GM23338 (cell line): ENCODE data around the gene ENPP1. TPM values are rescaled to one million over a fixed set of nuclear protein-coding genes. Genes with fewer than 3 reads are reported as not detected.

Experiments
- ATAC-seq: fragments of 200-7000 bp; cut with Tn5 transposase; 3 replicates; pipeline ENCODE4 v1.9.1; 2020
- DNase-seq: peaks from one replicate; pipeline ENCODE4 v3.0.0-alpha.2; 2015; ENCODE audit warnings: low spot score
- H2AFZ ChIP-seq: fragments of 200-600 bp; sonication (generic); 2 replicates; pipeline ENCODE4 v1.8.0; 2016; ENCODE audit warnings: antibody characterized with exemption, mild to moderate bottlenecking, moderate library complexity
- H3F3A ChIP-seq: fragments of 200-600 bp; sonication (generic); replicated peaks from 2 replicates; pipeline ENCODE4 v1.8.0; 2017; ENCODE audit warnings: antibody characterized with exemption, mixed run types, low read depth
- H3K27ac ChIP-seq: fragments of 200-600 bp; sonication (generic); 2 replicates; pipeline ENCODE4 v1.6.1; 2016; ENCODE audit warnings: low read depth
- H3K27me3 ChIP-seq: fragments of 200-600 bp; sonication (generic); 2 replicates; pipeline ENCODE4 v1.8.0; 2016; ENCODE audit warnings: mild to moderate bottlenecking, mixed run types, moderate library complexity; ENCODE audit not compliant: insufficient read depth
- H3K36me3 ChIP-seq: fragments of 200-600 bp; sonication (generic); 2 replicates; pipeline ENCODE4 v1.8.0; 2016; ENCODE audit warnings: mild to moderate bottlenecking; ENCODE audit not compliant: insufficient read depth
- H3K4me1 ChIP-seq: fragments of 200-600 bp; sonication (generic); 2 replicates; pipeline ENCODE4 v1.8.0; 2016; ENCODE audit warnings: mild to moderate bottlenecking, moderate library complexity; ENCODE audit not compliant: insufficient read depth
- H3K4me2 ChIP-seq: fragments of 200-600 bp; sonication (generic); 2 replicates; pipeline ENCODE4 v1.7.1; 2017; ENCODE audit warnings: mixed run types
- H3K4me3 ChIP-seq: fragments of 200-600 bp; sonication (generic); 2 replicates; pipeline ENCODE4 v1.6.1; 2016; ENCODE audit warnings: mixed run types
- H3K79me2 ChIP-seq: fragments of 200-600 bp; sonication (generic); replicated peaks from 2 replicates; pipeline ENCODE4 v1.8.0; 2017; ENCODE audit warnings: mild to moderate bottlenecking; ENCODE audit not compliant: insufficient read depth
- H3K9me2 ChIP-seq: fragments of 200-600 bp; sonication (generic); 2 replicates; pipeline ENCODE4 v1.8.0; 2017; ENCODE audit not compliant: insufficient read depth
- H4K20me1 ChIP-seq: fragments of 200-600 bp; sonication (generic); replicated peaks from 2 replicates; pipeline ENCODE4 v1.8.0; 2017; ENCODE audit warnings: mild to moderate bottlenecking; ENCODE audit not compliant: insufficient read depth
- H3K27ac Mint-ChIP-seq: 2 replicates; pipeline ENCODE4 v1.8.0; 2020; ENCODE audit warnings: inconsistent platforms, mild to moderate bottlenecking, moderate library complexity, mixed read lengths
- H3K27me3 Mint-ChIP-seq: 3 replicates; pipeline ENCODE4 v1.8.0; 2022; ENCODE audit warnings: low read depth, mild to moderate bottlenecking, moderate library complexity, mixed read lengths, inconsistent platforms; ENCODE audit not compliant: insufficient read depth, poor library complexity
- H3K36me3 Mint-ChIP-seq: 3 replicates; pipeline ENCODE4 v1.8.0; 2021; ENCODE audit warnings: low read depth, mild to moderate bottlenecking, inconsistent platforms, moderate library complexity, mixed read lengths
- H3K4me1 Mint-ChIP-seq: 3 replicates; pipeline ENCODE4 v1.8.0; 2020; ENCODE audit warnings: mild to moderate bottlenecking, inconsistent platforms, mixed read lengths
- H3K4me3 Mint-ChIP-seq: 3 replicates; pipeline ENCODE4 v1.8.0; 2021; ENCODE audit warnings: moderate library complexity, mild to moderate bottlenecking, inconsistent platforms, mixed read lengths
- H3K9me3 Mint-ChIP-seq: 3 replicates; pipeline ENCODE4 v1.8.0; 2020; ENCODE audit warnings: moderate library complexity, mild to moderate bottlenecking, inconsistent platforms, mixed read lengths
- CREB1 ChIP-seq: fragments of 250-450 bp; sonication (Bioruptor Pico); IDR thresholded peaks from 2 replicates; pipeline ENCODE4 v1.5.0; 2020; ENCODE audit warnings: low read depth, mild to moderate bottlenecking, moderate library complexity
- CTCF ChIP-seq, 2 experiments: fragments of 200-600 bp in 1 of 2; sonication (generic) in 1 of 2; conservative IDR thresholded peaks; 2 replicates each; pipeline versions ENCODE4 v1.5.1 to v1.6.1; 2016 to 2017; ENCODE audit warnings: antibody characterized with exemption in 2 of 2, low read depth in 2 of 2, mild to moderate bottlenecking in 2 of 2, moderate library complexity in 1 of 2
- EZH2phosphoT487 ChIP-seq: fragments of 200-600 bp; sonication (generic); IDR thresholded peaks from one replicate; pipeline ENCODE4 v1.8.1; 2018; ENCODE audit warnings: antibody characterized with exemption; ENCODE audit not compliant: unreplicated experiment
- NANOG ChIP-seq: IDR thresholded peaks from 2 replicates; pipeline ENCODE4 v1.6.1; 2016; ENCODE audit warnings: antibody characterized with exemption, borderline replicate concordance
- POLR2AphosphoS5 ChIP-seq: IDR thresholded peaks from 2 replicates; pipeline ENCODE4 v1.6.1; 2016; ENCODE audit warnings: antibody characterized with exemption, low read depth
- STAT1 ChIP-seq: IDR thresholded peaks from one replicate; pipeline ENCODE4 v1.6.1; 2016; ENCODE audit warnings: antibody characterized with exemption; ENCODE audit not compliant: unreplicated experiment
- ZNF114 ChIP-seq: fragments of 250-450 bp; sonication (Bioruptor Pico); IDR thresholded peaks from 2 replicates; pipeline ENCODE4 v1.5.0; 2020; ENCODE audit warnings: mild to moderate bottlenecking, moderate library complexity
- ZNF331 ChIP-seq: fragments of 250-450 bp; sonication (Bioruptor Pico); IDR thresholded peaks from 2 replicates; pipeline ENCODE4 v1.5.0; 2020; ENCODE audit warnings: low read depth, mild to moderate bottlenecking, moderate library complexity
- polyA plus RNA-seq: library from polyadenylated mRNA; unstranded; fragments of >200 nt; fragmentation: Nextera tagmentation; extraction: Ambion mirVana; gene quantifications from 2 replicates; pipeline ENCODE4 v1.2.1, GENCODE V29; 2016
- total RNA-seq: library from RNA; depleted of rRNA; stranded (reverse); fragments of >200 nt; shearing (Covaris generic); gene quantifications from 2 replicates; pipeline ENCODE4 v1.2.3, GENCODE V29; 2014
- TF ChIP-seq, protein P1 (sequence below): IDR thresholded peaks from one replicate; pipeline ENCODE4 v1.6.1; 2018; ENCODE audit warnings: antibody characterized with exemption; ENCODE audit not compliant: unreplicated experiment
- TF ChIP-seq, protein P2 (sequence below): IDR thresholded peaks from 2 replicates; pipeline ENCODE4 v1.6.1; 2016; ENCODE audit warnings: antibody characterized with exemption

The ENPP1 gene
- total and polyA plus RNA-seq, 2 experiments from 2014 or later = 17.3 to 46.9 TPM

GRCh38 chr6:131761060-131761761 is 46.6 kb upstream of the ENPP1 start (continued):
- TF ChIP-seq, protein P1, sequence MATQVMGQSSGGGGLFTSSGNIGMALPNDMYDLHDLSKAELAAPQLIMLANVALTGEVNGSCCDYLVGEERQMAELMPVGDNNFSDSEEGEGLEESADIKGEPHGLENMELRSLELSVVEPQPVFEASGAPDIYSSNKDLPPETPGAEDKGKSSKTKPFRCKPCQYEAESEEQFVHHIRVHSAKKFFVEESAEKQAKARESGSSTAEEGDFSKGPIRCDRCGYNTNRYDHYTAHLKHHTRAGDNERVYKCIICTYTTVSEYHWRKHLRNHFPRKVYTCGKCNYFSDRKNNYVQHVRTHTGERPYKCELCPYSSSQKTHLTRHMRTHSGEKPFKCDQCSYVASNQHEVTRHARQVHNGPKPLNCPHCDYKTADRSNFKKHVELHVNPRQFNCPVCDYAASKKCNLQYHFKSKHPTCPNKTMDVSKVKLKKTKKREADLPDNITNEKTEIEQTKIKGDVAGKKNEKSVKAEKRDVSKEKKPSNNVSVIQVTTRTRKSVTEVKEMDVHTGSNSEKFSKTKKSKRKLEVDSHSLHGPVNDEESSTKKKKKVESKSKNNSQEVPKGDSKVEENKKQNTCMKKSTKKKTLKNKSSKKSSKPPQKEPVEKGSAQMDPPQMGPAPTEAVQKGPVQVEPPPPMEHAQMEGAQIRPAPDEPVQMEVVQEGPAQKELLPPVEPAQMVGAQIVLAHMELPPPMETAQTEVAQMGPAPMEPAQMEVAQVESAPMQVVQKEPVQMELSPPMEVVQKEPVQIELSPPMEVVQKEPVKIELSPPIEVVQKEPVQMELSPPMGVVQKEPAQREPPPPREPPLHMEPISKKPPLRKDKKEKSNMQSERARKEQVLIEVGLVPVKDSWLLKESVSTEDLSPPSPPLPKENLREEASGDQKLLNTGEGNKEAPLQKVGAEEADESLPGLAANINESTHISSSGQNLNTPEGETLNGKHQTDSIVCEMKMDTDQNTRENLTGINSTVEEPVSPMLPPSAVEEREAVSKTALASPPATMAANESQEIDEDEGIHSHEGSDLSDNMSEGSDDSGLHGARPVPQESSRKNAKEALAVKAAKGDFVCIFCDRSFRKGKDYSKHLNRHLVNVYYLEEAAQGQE = no peak

DNA sequence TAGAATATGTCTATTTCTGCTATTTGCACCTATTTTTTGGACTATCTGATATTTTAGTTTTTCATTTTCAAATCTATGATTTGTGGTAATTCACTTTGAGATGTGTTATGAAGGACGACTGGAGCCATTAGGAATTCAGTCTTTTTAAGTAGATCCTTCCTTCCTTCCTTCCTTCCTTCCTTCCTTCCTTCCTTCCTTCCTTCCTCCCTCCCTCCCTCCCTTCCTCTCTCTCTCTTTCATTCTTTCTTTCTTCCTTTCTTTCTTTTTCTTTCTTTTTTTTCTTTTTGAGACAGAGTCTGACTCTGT is 46.1 kb upstream of the ENPP1 start:
- no peaks in the 10 kb centered on the region for H3K36me3 Mint-ChIP-seq
- no peak overlapping the region for H3K27ac Mint-ChIP-seq
- Histone ChIP-seq H4K20me1 (no peaks in the 10 kb centered on the region), H3K79me2 (no peaks in the 10 kb centered on the region), H3K4me3 (no peak overlapping the region), H3K36me3 (no peaks in the 10 kb centered on the region), H2AFZ (no peak overlapping the region), H3K4me1 (no peaks in the 10 kb centered on the region), H3K27ac (no peak overlapping the region), H3K4me2 (no peak overlapping the region), H3K9me2 (no peaks in the 10 kb centered on the region), H3F3A (no peaks in the 10 kb centered on the region), H3K27me3 (no peaks in the 10 kb centered on the region)
- no peak overlapping the region for H3K4me3 Mint-ChIP-seq
- H3K9me3 Mint-ChIP-seq = no peaks in the 10 kb centered on the region
- TF ChIP-seq ZNF331 (CRISPR knock-in tag) (no peak), ZNF114 (CRISPR knock-in tag) (no peak), POLR2AphosphoS5 (no peak), CTCF (conservative IDR thresholded peaks at IDR 0.05; ENCODE audit: low read depth in 2 of 2) (no peak), CREB1 (CRISPR knock-in tag) (no peak), NANOG (no peak), EZH2phosphoT487 (no peak), STAT1 (no peak)
- TF ChIP-seq, protein P1 = no peak
- TF ChIP-seq, protein P2, sequence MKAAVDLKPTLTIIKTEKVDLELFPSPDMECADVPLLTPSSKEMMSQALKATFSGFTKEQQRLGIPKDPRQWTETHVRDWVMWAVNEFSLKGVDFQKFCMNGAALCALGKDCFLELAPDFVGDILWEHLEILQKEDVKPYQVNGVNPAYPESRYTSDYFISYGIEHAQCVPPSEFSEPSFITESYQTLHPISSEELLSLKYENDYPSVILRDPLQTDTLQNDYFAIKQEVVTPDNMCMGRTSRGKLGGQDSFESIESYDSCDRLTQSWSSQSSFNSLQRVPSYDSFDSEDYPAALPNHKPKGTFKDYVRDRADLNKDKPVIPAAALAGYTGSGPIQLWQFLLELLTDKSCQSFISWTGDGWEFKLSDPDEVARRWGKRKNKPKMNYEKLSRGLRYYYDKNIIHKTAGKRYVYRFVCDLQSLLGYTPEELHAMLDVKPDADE = no peak
- no peak for DNase-seq
- peaks cover 2% of the 10 kb centered on the region for H3K27me3 Mint-ChIP-seq
- ATAC-seq = no peak
- peaks cover 4% of the 10 kb centered on the region; the same call in 2 of the 3 replicates for H3K4me1 Mint-ChIP-seq
